ENCODE results near the gene STARD13.

STARD13 gene

GRCh38 chr13:33224191-33224590, 61.4 kb downstream of the STARD13 start:
- DNase-seq (ENCODE audit: low read depth in 2 of 2): no peak

- no peak for DNase-seq (ENCODE audit: low read depth in 2 of 2)
Observed at GRCh38 chr13:33219926-33220325, 65.6 kb downstream of the STARD13 start.

GRCh38 chr13:33218426-33218825, 67.1 kb downstream of the STARD13 start:
- no peak for DNase-seq (ENCODE audit: low read depth in 2 of 2)

- no peak for DNase-seq (ENCODE audit: low read depth in 2 of 2)
Observed at GRCh38 chr13:33218020-33218419, 67.5 kb downstream of the STARD13 start.

- DNase-seq (ENCODE audit: low read depth in 2 of 2): no peak
Observed at GRCh38 chr13:33217256-33217655, 68.3 kb downstream of the STARD13 start.

GRCh38 chr13:33213797-33214196, 71.8 kb downstream of the STARD13 start:
- no peak for DNase-seq (ENCODE audit: low read depth in 2 of 2)

GRCh38 chr13:33213024-33213768, 72.4 kb downstream of the STARD13 start:
- DNase-seq (ENCODE audit: low read depth in 2 of 2): no peak

GRCh38 chr13:33212396-33212795, 73.2 kb downstream of the STARD13 start:
- no peak for DNase-seq (ENCODE audit: low read depth in 2 of 2)

- no peak for DNase-seq (ENCODE audit: low read depth in 2 of 2)
Observed at GRCh38 chr13:33210090-33210489, 75.5 kb downstream of the STARD13 start.

GRCh38 chr13:33208290-33209220, 77.0 kb downstream of the STARD13 start:
- DNase-seq (ENCODE audit: low read depth in 2 of 2): no peak

GRCh38 chr13:33207615-33207961, 78.0 kb downstream of the STARD13 start:
- no peak for DNase-seq (ENCODE audit: low read depth in 2 of 2)

GRCh38 chr13:33206945-33207614, 78.5 kb downstream of the STARD13 start:
- no peak for DNase-seq (ENCODE audit: low read depth in 2 of 2)

GRCh38 chr13:33206425-33206824, 79.1 kb downstream of the STARD13 start:
- no peak for DNase-seq (ENCODE audit: low read depth in 2 of 2)

- DNase-seq (ENCODE audit: low read depth in 2 of 2): no peak
Observed at GRCh38 chr13:33205804-33206221, 79.7 kb downstream of the STARD13 start.

- DNase-seq (ENCODE audit: low read depth in 2 of 2): no peak
Observed at GRCh38 chr13:33205224-33205623, 80.3 kb downstream of the STARD13 start.

GRCh38 chr13:33204130-33204927, 81.2 kb downstream of the STARD13 start:
- no peak for DNase-seq (ENCODE audit: low read depth in 2 of 2)

- DNase-seq (ENCODE audit: low read depth in 2 of 2): no peak
Observed at GRCh38 chr13:33202644-33203169, 82.8 kb downstream of the STARD13 start.

GRCh38 chr13:33201659-33202058, 83.9 kb downstream of the STARD13 start:
- no peak for DNase-seq (ENCODE audit: low read depth in 2 of 2)

- DNase-seq (ENCODE audit: low read depth in 2 of 2): no peak
Observed at GRCh38 chr13:33199289-33199850, 86.2 kb downstream of the STARD13 start.

- no peak for DNase-seq (ENCODE audit: low read depth in 2 of 2)
Observed at GRCh38 chr13:33197541-33197971, 88.0 kb downstream of the STARD13 start.

GRCh38 chr13:33196767-33197166, 88.8 kb downstream of the STARD13 start:
- no peak for DNase-seq (ENCODE audit: low read depth in 2 of 2)

All from stimulated activated CD8-positive, alpha-beta memory T cell treated with anti-CD3 and anti-CD28 coated beads, Interleukin-7, amount 100 ng/mL, for 1 hour (primary cell).